B cell (primary cell): ENCODE measurements around the gene GTF2IRD1. TPM values are rescaled to one million over a fixed set of nuclear protein-coding genes. Genes with fewer than 3 reads are reported as not detected.

Experiments
- ATAC-seq: fragments of 200-7000 bp; cut with Tn5 transposase; one replicate; pipeline ENCODE4 v1.10.0; 2021; ENCODE audit warnings: low read depth, mild to moderate bottlenecking, moderate number of reproducible peaks, moderate library complexity
- CTCF ChIA-PET: fragments of 350-600 bp; sonication (Branson Sonifier 250); formaldehyde crosslinking; loops from one replicate; lab custom pipeline; 2021; ENCODE audit warnings: antibody characterized with exemption, inconsistent platforms; lab: Charles Lee
- POLR2A ChIA-PET: fragments of 350-600 bp; sonication (Branson Sonifier 250); formaldehyde crosslinking; loops from one replicate; lab custom pipeline; 2021; ENCODE audit warnings: antibody characterized with exemption; lab: Charles Lee
- DNase-seq: peaks from one replicate; pipeline ENCODE4 v3.0.0; 2013
- H2AFZ ChIP-seq: 2 replicates; pipeline ENCODE4 v1.6.1; 2012; ENCODE audit warnings: mild to moderate bottlenecking, low read depth, low read length; ENCODE audit not compliant: insufficient read depth, poor library complexity, severe bottlenecking
- H3K27ac ChIP-seq, 2 donors: 1 replicate in 1 of 2; 2 replicates in 1 of 2; pipeline ENCODE4 v1.5.1; 2012 to 2013; ENCODE audit warnings: low read length in 2 of 2, mild to moderate bottlenecking in 2 of 2, moderate library complexity in 1 of 2
- H3K27me3 ChIP-seq, 4 experiments: fragments of 200-600 bp in 1 of 4; sonication (generic) in 1 of 4; replicated peaks in 1 of 4; 1 replicate in 2 of 4; 2 replicates in 2 of 4; pipeline versions ENCODE4 v1.6.1 to v1.7.0; 2013 to 2016; ENCODE audit warnings: low read length in 3 of 4, mild to moderate bottlenecking in 2 of 4, mixed read lengths in 1 of 4, moderate library complexity in 1 of 4; ENCODE audit not compliant: insufficient read depth in 4 of 4, control insufficient read depth in 3 of 4; ENCODE audit errors: control extremely low read depth in 1 of 4
- H3K36me3 ChIP-seq, 2 experiments: replicated peaks in 1 of 2; 1 replicate in 1 of 2; 2 replicates in 1 of 2; pipeline versions ENCODE4 v1.6.1 to v1.7.1; 2013; ENCODE audit warnings: low read length in 1 of 2; ENCODE audit not compliant: insufficient read depth in 2 of 2, control insufficient read depth in 1 of 2; ENCODE audit errors: control extremely low read depth in 1 of 2, extremely low read depth in 1 of 2
- H3K4me1 ChIP-seq, 2 donors: fragments of 200-600 bp in 1 of 2; sonication (generic) in 1 of 2; 1 replicate in 1 of 2; 2 replicates in 1 of 2; pipeline versions ENCODE4 v1.5.1 to v1.6.1; 2013 to 2017; ENCODE audit warnings: low read length in 2 of 2; ENCODE audit not compliant: control insufficient read depth in 2 of 2, insufficient read depth in 2 of 2
- H3K4me2 ChIP-seq: replicated peaks from 2 replicates; pipeline ENCODE3; 2012; ENCODE audit warnings: mild to moderate bottlenecking, low read depth, low read length; ENCODE audit not compliant: poor library complexity, severe bottlenecking
- H3K4me3 ChIP-seq, 5 experiments: fragments of 200-600 bp in 1 of 5; sonication (generic) in 1 of 5; 1 replicate in 3 of 5; 2 replicates in 2 of 5; pipeline versions ENCODE4 v1.5.1 to v1.7.0; 2011 to 2016; ENCODE audit warnings: low read length in 4 of 5, mild to moderate bottlenecking in 4 of 5, low read depth in 2 of 5, control low read depth in 1 of 5, moderate library complexity in 1 of 5; ENCODE audit not compliant: insufficient read depth in 1 of 5; ENCODE audit errors: control extremely low read depth in 1 of 5, extremely low read depth in 1 of 5
- H3K79me2 ChIP-seq: fragments of 200-600 bp; sonication (generic); one replicate; pipeline ENCODE4 v1.6.0; 2016; ENCODE audit warnings: low read length; ENCODE audit not compliant: control insufficient read depth, insufficient read depth
- H3K9ac ChIP-seq: fragments of 200-600 bp; sonication (generic); 2 replicates; pipeline ENCODE4 v1.6.1; 2017; ENCODE audit warnings: mild to moderate bottlenecking, low read length, moderate library complexity
- H3K9me3 ChIP-seq, 3 donors: one replicate each; pipeline versions ENCODE4 v1.6.1 to v1.7.1; 2013; ENCODE audit warnings: low read length in 2 of 3; ENCODE audit not compliant: control insufficient read depth in 2 of 3, insufficient read depth in 1 of 3; ENCODE audit errors: control extremely low read depth in 1 of 3
- H4K20me1 ChIP-seq: 2 replicates; pipeline ENCODE4 v1.6.0; 2012; ENCODE audit warnings: mild to moderate bottlenecking, low read length; ENCODE audit not compliant: insufficient read depth, control insufficient read depth, poor library complexity, severe bottlenecking
- H3K27ac Mint-ChIP-seq: one replicate; pipeline ENCODE4 v1.8.0; 2021; ENCODE audit warnings: mixed read lengths
- H3K27me3 Mint-ChIP-seq: one replicate; pipeline ENCODE4 v1.8.0; 2021; ENCODE audit warnings: mixed read lengths
- H3K4me1 Mint-ChIP-seq: one replicate; pipeline ENCODE4 v1.8.0; 2021; ENCODE audit warnings: mixed read lengths
- H3K4me3 Mint-ChIP-seq: one replicate; pipeline ENCODE4 v1.8.0; 2021; ENCODE audit warnings: mixed read lengths
- H3K9me3 Mint-ChIP-seq: one replicate; pipeline ENCODE4 v1.8.0; 2022; ENCODE audit warnings: mixed read lengths; ENCODE audit not compliant: insufficient read depth
- CTCF ChIP-seq: fragments of 200-600 bp; IDR thresholded peaks from one replicate; pipeline ENCODE4 v1.8.0; 2022; ENCODE audit warnings: antibody characterized with exemption, mild to moderate bottlenecking
- EZH2 ChIP-seq: IDR thresholded peaks from 2 replicates; pipeline ENCODE4 v1.6.1; 2012; ENCODE audit warnings: borderline replicate concordance, low read depth, mild to moderate bottlenecking, moderate library complexity, low read length; ENCODE audit not compliant: insufficient read depth, poor library complexity, severe bottlenecking
- WGBS: methylation state at CpG from one replicate; pipeline ENCODE4 v1.1.5; 2013; ENCODE audit warnings: missing lambda C conversion rate; ENCODE audit not compliant: insufficient coverage; 5-methylcytosine and 5-hydroxymethylcytosine counted together
- intact Hi-C: fragments of 100-400 bp; cut with micrococcal nuclease; formaldehyde crosslinking; loops from one replicate; pipeline ENCODE4 v1.10.0; 2022
- polyA plus RNA-seq: library from polyadenylated mRNA; depleted of rRNA; stranded (reverse); fragments of >200 nt; gene quantifications from 2 replicates; pipeline ENCODE4 v1.2.3, GENCODE V29; 2012
- total RNA-seq, 2 donors: library from RNA; stranded (reverse); fragments of 120-200 nt in 1 of 2; gene quantifications; 1 replicate in 1 of 2; 2 replicates in 1 of 2; pipeline versions ENCODE4 v1.2.3 to v1.2.4, GENCODE V29; 2013 to 2022

Gene GTF2IRD1
- total and polyA plus RNA-seq, 2 donors (not counting 1 experiment from before 2014, with no cell fraction given): 0.45 to 2.2 TPM

- Histone ChIP-seq H3K4me2 (no peak overlapping the region), H3K9ac (no peak overlapping the region), H3K79me2 (no peaks in the 10 kb centered on the region), H3K9me3 (peaks cover 0 to 9% (median 0%) of the 10 kb centered on the region in 3 donors), H3K27me3 (peaks cover 0 to 10% (median 4%) of the 10 kb centered on the region in 4 experiments), H3K4me3 (no peak overlapping the region), H3K36me3 (no peaks in the 10 kb centered on the region), H2AFZ (no peak overlapping the region), H3K27ac (no peak overlapping the region), H4K20me1 (no peaks in the 10 kb centered on the region), H3K4me1 (peaks cover 15 to 25% of the 10 kb centered on the region in 2 donors)
- WGBS: 88% methylated on average over 4 of the region's 8 CpGs
- CTCF ChIA-PET: no interaction called here
- Mint-ChIP-seq H3K9me3 (no peaks in the 10 kb centered on the region), H3K27me3 (peaks cover 8% of the 10 kb centered on the region), H3K4me1 (peaks cover 32% of the 10 kb centered on the region), H3K27ac (no peak overlapping the region), H3K4me3 (no peak overlapping the region)
- POLR2A ChIA-PET: no interaction called here
- TF ChIP-seq EZH2: no peak
- DNase-seq (no peak), ATAC-seq (no peak)
- intact Hi-C loops: no loop called here
Measured at GRCh38 chr7:74475987-74476350, 22.3 kb downstream of the GTF2IRD1 start.

GRCh38 chr7:74476626-74477025 is 22.9 kb downstream of the GTF2IRD1 start:
- ATAC-seq: no peak

More at GRCh38 chr7:74476626-74477025, 22.9 kb downstream of the GTF2IRD1 start:
- intact Hi-C loops: no loop called here
- peaks cover 32% of the 10 kb centered on the region for H3K4me1 Mint-ChIP-seq
- no peak overlapping the region for H3K27ac Mint-ChIP-seq
- Histone ChIP-seq H3K9me3 (peaks cover 0 to 9% (median 0%) of the 10 kb centered on the region in 3 donors), H3K27me3 (peaks cover 0 to 15% (median 7%) of the 10 kb centered on the region in 4 experiments), H3K4me1 (peaks cover 15 to 28% of the 10 kb centered on the region in 2 donors), H3K4me3 (no peak overlapping the region), H3K9ac (no peak overlapping the region), H3K27ac (no peak overlapping the region), H3K36me3 (no peaks in the 10 kb centered on the region), H3K4me2 (no peak overlapping the region), H3K79me2 (no peaks in the 10 kb centered on the region), H4K20me1 (no peaks in the 10 kb centered on the region), H2AFZ (no peak overlapping the region)
- TF ChIP-seq CTCF: no peak
- TF ChIP-seq EZH2: no peak
- 87% methylated on average over 6 of the region's 8 CpGs for WGBS
- no peak overlapping the region for H3K4me3 Mint-ChIP-seq
- peaks cover 8% of the 10 kb centered on the region for H3K27me3 Mint-ChIP-seq
- ChIA-PET CTCF (no interaction called here), POLR2A (no interaction called here)
- no peaks in the 10 kb centered on the region for H3K9me3 Mint-ChIP-seq
- DNase-seq: no peak
